ENCODE data around the gene GGACT.

Gene GGACT

DNA sequence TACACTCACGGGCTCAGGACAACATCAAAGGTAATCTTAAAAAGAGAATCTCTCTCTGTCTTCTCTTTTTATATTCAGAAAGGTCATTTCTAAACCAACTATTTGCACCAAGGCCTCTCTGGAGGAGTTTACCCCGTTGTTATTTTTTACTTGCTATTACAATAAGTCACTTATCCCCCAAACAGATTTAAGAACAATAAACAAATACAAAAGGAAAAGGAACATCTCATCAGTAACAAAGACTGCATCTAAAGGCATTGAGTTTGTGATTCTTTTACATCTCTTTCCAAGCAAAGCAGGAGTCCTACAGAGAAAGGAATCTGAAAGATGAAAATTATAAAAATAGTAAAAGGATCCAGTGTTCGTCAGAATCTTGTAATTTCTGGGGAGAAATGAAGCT, 75.4 kb downstream of the GGACT start:
- DNase-seq (ENCODE audit: low spot score): no peak

DNA sequence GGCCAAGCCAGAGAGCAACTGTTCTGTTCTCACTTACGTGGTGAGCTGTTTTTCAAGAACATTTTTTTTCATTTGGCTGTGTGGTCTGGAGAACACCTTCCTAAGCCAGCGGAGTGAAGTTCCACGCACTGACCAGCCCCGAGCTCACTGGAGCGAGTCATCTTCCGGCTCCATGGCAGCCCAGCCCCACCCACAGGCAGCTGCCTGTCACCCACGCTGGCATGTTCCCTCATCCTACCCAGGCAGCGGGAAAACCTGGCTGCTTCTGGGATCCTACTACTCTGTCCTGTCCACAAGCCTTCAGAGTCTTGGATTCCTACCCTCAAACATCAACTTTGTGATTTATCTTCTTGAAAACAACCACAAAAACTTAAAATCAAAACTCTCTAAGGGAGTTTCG, 76.2 kb downstream of the GGACT start:
- DNase-seq (ENCODE audit: low spot score): no peak

DNA sequence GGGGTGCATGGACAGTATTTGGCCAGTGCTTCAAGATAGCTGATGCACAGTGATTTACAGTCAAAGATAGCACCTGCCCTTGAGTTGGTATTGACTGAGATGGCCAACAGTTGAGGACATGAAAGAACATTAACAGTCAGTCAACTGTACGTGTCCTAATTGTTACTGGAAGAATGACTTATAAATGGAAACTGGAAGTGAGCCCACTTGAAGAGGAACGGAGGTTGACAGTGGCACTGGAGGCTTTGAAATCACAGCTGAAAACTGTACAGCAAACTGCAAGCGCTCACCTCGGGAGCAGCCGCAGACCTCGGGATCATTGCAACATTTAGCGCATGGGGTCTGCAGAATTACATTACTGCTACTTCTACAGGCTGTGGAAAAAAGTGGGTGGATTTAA, 77.1 kb downstream of the GGACT start:
- no peak for DNase-seq (ENCODE audit: low spot score)

DNA sequence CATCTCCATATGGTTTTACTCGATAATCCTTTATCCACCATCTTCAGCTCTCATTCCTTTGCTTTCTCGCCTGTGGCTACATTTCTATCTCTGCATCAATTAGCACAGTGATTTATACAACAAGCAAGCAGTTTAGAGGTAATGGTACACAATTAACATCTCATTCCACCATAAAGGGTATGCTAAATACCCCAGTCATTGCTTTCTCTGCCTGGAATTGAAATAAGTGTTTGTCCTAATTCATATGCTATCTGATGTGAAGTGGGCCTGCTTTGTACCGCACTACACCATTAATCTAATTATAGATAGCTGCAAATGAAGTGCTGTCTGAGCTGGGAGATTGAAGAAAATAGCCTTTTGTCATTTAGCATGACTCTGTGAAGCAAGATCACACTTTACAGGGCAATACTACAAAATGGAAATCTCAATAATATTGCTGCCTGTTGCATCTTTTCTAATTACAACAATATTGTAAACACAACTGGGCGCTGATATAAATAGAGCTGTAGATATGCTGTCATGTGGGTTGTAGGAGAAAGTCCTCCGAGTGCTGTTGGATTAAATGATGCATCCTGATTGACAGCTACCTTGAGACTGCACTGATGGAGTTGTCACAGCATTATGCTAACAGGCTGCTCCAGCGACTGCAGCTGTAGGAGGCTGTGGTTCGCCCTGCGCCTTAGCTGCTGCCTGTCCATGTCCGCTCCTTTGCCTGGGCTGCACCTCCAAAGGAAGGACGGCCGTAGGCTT, 78.2 kb downstream of the GGACT start:
- no peak for DNase-seq (ENCODE audit: low spot score)

DNA sequence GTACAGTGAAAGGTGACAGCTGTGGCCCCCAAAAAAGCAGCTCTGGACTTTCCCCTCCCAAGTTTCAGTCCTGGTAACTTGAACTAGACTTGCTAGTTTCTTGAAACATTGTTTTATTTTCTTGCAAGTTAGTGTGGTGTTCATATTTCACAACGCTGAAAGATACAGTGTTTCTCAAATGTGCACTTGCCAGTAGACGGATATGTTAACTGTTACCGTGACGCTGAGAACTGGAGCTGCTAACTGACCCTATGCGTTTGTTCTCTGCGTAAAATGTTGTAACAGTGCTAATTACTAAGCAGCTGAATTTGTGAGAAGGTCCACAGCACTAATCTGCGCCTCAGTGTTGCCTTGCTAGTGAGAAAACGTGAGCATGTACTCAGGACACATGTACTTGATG, 79.6 kb downstream of the GGACT start:
- no peak for DNase-seq (ENCODE audit: low spot score)

DNA sequence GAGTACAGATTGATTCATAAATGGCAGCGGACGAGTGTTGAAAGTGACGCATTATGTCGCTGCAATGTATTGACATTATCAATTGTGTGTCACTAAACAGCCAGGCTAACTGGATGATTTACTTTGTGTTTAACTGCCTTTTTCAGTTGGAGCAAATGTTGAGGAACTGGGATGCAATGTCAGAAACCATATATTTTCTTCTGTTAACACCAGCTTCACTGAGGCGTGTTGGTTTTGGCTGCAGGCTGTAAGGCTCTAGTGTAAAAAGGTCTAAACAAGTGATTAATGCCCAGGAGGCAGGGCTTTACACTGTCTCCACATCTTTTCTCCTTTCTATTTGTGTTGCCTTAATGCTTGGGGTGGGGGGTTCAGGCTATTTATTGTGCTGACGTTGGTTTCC, 80.1 kb downstream of the GGACT start:
- no peak for DNase-seq (ENCODE audit: low spot score)

DNA sequence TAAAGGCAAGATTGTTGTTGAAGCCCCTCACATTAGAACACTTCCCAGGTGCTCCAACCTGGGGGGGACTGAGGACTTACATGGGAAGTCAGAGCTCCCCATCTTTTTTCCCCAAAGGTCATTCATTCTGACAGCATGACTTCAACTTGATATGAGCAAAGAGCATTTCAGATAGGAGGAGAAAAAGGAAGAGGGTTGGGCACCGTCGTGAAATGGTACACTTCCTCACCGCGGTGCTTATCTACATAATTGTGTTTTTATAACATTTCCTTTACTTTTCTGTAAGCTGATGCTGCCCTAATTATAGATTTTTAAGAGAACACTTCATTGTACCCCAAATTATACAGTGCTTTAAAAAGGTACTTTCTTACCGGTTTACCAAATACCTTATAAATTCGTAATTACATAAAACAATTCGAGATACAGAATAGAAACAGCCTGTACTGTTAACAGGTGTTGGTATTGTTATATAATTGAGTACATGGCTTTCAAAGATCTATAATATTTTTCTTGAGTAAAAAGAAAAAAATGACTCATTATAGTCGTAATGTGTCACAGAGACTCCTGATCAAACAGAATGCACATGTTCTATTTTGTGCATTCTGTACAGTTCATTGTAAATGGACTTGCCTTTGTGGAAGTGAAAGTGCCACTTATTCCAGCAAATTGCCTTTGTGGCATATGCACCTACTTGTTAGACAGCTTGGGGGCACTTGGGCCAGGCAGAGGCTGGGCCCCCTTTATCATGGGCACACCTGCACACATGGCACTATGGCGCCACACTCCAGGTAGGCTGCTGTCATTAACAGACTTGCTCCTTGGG, 81.8 kb downstream of the GGACT start:
- DNase-seq (ENCODE audit: low spot score): no peak

DNA sequence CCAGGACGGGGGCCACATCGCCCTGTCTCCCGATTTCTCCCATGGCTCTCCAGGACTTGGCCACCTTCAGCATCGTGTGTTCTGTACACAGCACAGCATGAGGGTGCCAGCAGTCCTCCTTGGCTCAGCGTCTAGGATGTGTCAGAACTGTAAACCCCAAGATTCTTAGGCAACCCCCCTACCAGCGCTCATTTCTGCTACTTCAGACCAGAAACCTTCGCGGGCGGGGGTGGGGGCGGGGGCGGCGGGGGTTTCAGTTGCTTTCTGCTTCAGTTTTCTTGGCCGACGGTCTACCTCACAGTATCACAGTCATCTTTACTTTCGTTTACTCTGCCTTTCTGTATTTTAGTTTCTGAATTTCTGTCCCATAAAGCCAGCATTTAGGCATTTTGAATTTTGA, 82.4 kb downstream of the GGACT start:
- DNase-seq (ENCODE audit: low spot score): no peak

DNA sequence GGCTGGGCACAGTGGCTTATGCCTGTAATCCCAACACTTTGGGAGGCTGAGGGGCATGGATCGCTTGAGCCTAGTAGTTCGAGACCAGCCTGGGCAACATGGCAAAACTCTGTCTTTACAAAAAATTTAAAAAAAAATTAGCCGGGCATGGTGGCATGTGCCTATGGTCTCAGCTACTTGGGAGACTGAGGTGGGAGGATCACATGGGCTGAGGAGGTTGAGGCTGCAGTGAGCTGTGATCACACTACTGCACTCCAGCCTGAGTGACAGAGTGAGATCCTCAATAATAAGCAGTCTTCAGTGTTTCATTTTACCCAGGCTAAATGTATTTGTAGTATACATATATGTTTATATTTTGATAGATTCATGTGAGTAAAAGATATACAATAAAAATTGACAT, 85.0 kb downstream of the GGACT start:
- DNase-seq (ENCODE audit: low spot score): no peak

DNA sequence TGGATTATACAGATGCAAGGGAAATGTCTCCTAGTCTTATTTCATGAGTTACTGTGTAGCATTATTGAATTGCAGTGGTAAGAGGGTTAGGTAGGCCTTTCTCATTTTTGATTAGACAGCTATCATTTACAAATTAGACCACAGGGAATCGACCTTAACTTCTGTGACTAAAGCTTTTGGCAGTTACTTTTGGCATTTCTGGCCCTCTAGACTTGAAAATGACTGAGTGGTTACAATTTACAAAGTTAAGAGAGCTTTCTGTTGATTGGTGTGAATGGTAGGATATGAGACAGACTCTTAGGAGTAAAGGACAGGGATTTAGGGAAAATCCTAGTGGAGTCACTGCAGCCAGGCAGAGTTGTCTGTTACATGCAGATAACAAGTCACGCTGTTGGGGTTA, 86.1 kb downstream of the GGACT start:
- no peak for DNase-seq (ENCODE audit: low spot score)

DNA sequence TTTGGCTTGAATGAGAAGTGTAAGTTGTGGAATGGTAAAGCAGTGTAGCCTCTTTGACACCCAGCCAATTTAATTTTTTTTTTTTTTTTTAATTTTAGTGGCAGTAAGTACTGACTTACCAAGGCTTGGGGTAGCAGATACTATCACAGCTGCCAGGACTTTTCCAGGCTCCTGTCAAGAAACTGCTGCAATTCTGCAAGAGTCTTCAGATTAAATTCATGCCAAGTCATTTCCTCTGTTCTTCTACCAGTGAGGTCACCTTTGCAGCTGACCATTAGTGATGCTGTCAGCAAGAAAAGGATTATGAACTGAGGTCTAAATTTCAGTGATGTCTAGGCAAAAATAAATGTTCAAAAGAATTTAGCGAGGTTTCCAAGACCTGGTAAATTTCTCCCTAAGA, 91.2 kb downstream of the GGACT start:
- DNase-seq (ENCODE audit: low spot score): no peak

DNA sequence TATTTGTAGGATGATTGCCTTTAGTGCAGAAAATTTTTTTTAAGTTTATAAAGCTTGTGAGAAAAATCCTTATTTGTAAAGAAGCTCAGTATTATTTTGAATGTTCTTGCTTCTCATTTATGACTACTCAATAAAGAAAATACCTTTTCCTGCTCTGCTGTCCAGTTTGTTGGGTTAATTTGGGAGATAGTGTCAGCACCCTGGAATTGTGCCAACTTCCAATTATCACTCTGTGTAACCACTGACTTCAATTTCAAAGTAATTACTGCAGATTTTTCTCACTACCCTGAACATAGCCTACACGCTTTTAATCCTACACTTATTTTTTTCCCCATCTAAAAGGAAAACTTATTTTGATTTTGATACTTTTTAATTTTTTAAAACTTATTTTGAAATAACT, 93.1 kb downstream of the GGACT start:
- DNase-seq (ENCODE audit: low spot score): no peak

DNA sequence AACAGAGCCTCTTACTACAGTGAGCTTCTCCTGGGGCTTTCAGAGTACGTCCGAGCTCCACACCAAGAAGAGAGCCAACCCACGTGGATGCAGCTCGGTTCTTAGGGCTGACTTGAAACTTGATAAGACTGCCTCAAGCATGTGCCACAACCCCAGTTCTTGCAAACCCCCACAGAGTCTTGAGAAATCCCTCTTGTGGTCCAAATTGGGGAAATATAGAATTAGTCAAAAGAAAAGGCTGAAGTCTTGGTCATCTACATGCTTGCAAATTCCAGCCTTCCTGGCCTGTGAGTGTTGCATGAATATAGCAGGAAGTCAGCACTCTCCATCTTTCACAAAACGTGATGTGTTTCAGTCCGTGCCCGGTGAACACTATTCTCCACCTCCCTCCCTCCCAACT, 95.2 kb downstream of the GGACT start:
- DNase-seq (ENCODE audit: low spot score): no peak

DNA sequence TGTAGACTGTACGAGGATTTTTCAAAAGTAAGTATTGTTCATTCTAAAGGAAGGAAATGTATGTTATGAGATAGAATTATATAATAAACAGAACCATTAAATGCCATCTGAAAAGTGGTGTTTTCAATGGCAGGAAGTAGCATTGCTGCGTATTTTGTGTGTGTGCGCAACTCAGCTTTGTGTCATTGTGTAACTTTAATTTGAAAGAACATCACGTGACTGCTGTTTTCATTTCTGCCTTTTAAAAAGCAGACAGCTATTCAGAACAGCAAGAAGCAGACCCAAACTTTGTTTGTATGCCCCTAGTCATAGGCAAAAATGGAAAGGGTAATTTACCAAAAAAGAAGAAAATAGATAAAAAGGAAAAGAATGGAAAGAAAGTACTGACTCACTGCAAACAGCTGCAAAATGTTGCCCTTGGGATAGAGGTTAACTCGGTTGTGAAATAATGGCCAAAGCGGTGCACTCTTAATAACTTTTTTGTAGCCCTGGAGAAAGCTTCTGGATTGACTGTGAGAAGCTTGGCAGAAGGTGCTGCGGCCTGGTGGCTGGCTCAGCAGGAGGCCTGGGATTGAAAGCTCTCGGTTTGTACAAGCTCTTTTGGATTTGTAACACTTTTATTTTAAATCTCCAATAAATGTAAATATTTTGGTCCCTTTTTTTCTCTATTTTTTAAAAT, 97.3 kb downstream of the GGACT start:
- DNase-seq (ENCODE audit: low spot score): no peak

DNA sequence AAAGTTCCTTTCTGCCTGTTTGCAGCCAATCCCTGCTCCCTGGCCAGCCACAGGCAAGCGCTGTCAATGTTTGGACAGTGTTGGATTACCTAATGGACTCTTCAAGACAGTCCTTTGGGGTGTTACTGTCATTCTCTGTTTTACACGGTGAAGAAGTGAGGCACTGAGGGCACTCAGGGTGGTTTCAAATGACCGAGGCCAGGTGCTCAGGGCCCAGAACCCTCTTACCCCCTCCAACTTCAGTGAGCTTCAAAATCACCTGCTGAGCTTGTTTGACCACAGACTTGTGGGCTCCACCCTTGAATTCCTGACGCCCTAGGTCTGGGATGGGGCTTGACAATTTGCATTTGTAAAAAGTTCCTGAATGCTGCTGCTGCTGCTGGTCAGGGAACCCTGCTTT, 97.9 kb downstream of the GGACT start:
- DNase-seq (ENCODE audit: low spot score): no peak

DNA sequence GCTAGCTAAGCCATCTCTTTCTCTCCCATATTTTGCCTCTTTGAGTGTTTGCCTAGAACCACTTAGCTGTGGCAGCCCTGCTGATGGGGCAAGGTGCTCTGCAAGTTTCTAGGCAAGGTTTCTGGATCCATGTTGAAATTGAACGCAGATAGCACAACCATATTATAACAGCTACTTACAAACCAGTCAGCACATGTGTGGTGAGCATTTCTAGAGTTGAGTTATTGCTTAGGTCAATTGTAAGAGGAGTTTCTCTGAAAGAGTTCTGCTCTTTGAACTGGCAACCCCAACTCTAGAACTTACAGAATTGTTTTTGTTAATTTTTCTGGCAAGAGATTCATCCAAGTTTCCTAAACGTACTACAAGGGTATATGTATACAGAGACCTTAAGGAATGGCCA, 103.3 kb downstream of the GGACT start:
- no peak for DNase-seq (ENCODE audit: low spot score)

DNA sequence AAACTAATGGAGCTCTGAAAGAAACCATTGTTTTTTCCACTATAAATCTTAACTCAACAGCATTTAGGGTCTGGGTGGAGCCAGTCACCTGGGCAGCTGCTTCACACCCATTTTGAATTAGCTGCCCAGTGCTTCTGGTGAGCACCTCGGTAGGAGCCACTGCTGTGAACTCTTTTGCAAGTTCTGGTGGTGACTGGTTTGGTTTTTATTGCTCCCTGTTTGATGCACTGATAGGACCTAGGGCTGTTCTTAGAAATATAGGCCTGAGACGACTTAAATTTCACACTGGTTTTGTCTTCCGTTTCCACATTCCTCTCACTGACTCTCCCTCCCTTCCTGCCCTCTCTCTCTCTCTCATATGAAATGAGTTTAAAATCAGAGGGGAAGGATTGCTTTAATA, 103.9 kb downstream of the GGACT start:
- no peak for DNase-seq (ENCODE audit: low spot score)

DNA sequence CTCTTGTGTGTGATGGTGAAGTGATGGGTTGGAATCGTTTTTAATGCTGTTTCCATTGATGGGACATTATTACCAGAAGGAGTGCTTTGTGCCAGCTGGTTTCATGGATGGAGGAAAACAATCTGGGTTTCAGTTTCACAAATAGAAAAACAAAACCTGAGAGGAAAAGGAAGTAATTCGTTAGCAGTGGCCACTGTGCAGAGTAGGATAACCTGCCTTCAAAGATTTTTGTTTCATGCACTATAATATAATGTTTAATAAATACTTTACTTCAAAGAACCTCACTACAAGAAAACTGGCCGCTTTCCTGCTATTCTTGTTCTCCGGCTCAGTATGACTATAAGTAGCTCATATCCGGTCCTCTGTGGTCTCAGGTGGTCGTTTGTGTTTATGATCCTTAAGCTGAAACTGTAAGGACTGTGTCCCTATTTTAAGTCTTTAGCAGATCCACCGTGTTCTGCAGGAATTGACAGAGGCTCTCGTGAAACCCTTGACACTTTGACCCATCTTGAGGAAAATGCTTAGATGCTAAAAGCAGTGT, 104.7 kb downstream of the GGACT start:
- DNase-seq (ENCODE audit: low spot score): no peak

DNA sequence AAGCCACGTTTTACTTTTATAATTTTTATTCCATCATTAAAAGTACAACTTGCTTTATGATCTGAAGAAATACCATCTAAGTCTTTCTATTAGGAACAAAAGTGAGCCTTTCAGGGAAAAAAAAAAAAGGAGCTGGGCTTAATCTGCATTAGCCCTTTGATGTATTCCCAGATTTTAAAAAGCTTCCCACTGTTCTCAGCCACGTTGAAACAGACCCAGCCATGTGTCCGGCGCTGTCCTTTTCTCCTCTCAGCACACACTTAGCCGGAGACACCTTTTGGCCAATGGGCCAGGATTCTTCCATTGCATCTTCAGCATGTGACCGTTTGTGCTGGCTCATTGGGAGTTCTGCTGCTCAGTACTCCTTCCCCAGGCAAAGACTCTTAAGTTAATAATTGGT, 105.5 kb downstream of the GGACT start:
- DNase-seq (ENCODE audit: low spot score): no peak

DNA sequence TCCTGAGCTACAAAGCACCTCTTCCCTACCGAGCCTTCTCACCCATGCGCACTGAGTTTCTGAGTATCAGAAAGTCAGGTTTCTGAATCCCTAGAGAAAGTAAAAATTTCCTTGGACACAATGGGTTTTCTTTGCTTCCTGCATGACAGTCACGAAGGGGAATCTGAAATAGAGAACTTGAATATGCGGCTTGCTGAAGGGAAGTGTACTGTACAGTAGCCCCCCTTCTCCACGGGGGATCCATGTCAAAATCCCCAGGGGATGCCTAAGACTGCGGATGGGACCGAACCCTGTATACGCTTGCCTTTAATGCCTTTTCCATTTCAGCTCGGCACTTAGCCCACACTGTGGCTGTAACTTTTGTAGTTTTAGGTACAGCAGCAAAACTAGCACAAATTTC, 107.9 kb downstream of the GGACT start:
- DNase-seq (ENCODE audit: low spot score): no peak
